HG03439 (cell line): Measurements from ENCODE around the gene ABCC1.

Source experiments
- ATAC-seq: cut with Tn5 transposase; IDR thresholded peaks from one replicate; pipeline ENCODE4 v1.9.1; 2021; ENCODE audit warnings: mild to moderate bottlenecking, moderate library complexity; ENCODE audit not compliant: unreplicated experiment

Gene ABCC1

GRCh38 chr16:16073891-16074881 is 124.8 kb downstream of the ABCC1 start:
- ATAC-seq, result no peak

GRCh38 chr16:16075488-16076422 is 126.3 kb downstream of the ABCC1 start:
- ATAC-seq, result no peak

GRCh38 chr16:16076423-16076813 is 127.0 kb downstream of the ABCC1 start:
- ATAC-seq, result no peak

GRCh38 chr16:16080465-16081065 is 131.1 kb downstream of the ABCC1 start:
- no peak for ATAC-seq

- no peak for ATAC-seq
Observed at GRCh38 chr16:16081141-16081540, 131.7 kb downstream of the ABCC1 start.

GRCh38 chr16:16082255-16082654 is 132.8 kb downstream of the ABCC1 start:
- no peak for ATAC-seq

- ATAC-seq, result no peak
Observed at GRCh38 chr16:16083421-16084156, 134.2 kb downstream of the ABCC1 start.

GRCh38 chr16:16084874-16085273 is 135.5 kb downstream of the ABCC1 start:
- no peak for ATAC-seq

GRCh38 chr16:16086653-16087446 is 137.4 kb downstream of the ABCC1 start:
- ATAC-seq, result no peak

- no peak for ATAC-seq
Observed at GRCh38 chr16:16090238-16090637, 140.8 kb downstream of the ABCC1 start.

- no peak for ATAC-seq
Observed at GRCh38 chr16:16092925-16093627, 143.7 kb downstream of the ABCC1 start.

GRCh38 chr16:16093628-16094332 is 144.4 kb downstream of the ABCC1 start:
- no peak for ATAC-seq

- no peak for ATAC-seq
Observed at GRCh38 chr16:16095646-16096045, 146.2 kb downstream of the ABCC1 start.

- no peak for ATAC-seq
Observed at GRCh38 chr16:16096121-16096857, 146.9 kb downstream of the ABCC1 start.

GRCh38 chr16:16096858-16097213 is 147.4 kb downstream of the ABCC1 start:
- ATAC-seq, result no peak

GRCh38 chr16:16099320-16099719 is 149.9 kb downstream of the ABCC1 start:
- no peak for ATAC-seq

GRCh38 chr16:16100631-16101030 is 151.2 kb downstream of the ABCC1 start:
- no peak for ATAC-seq

GRCh38 chr16:16101585-16101984 is 152.2 kb downstream of the ABCC1 start:
- ATAC-seq, result no peak
